Hepatocyte (in vitro differentiated cells): ENCODE measurements around the gene APOBEC3F. TPM values are rescaled to one million over a fixed set of nuclear protein-coding genes. Genes with fewer than 3 reads are reported as not detected.

Experiments
- DNase-seq: peaks from one replicate; pipeline ENCODE4 v3.0.0-alpha.2; 2016; ENCODE audit warnings: low spot score
- H2AFZ ChIP-seq: fragments of 200-600 bp; sonication (generic); 2 replicates; pipeline ENCODE4 v1.6.0; 2016; ENCODE audit warnings: antibody characterized with exemption, mild to moderate bottlenecking
- H3K27ac ChIP-seq: fragments of 200-600 bp; sonication (generic); 2 replicates; pipeline ENCODE4 v1.5.1; 2016; ENCODE audit warnings: mild to moderate bottlenecking
- H3K27me3 ChIP-seq: fragments of 200-600 bp; sonication (generic); 2 replicates; pipeline ENCODE4 v1.6.1; 2016
- H3K36me3 ChIP-seq: fragments of 200-600 bp; sonication (generic); replicated peaks from 2 replicates; pipeline ENCODE4 v1.5.1; 2016; ENCODE audit warnings: low read depth; ENCODE audit not compliant: insufficient read depth
- H3K4me1 ChIP-seq: fragments of 200-600 bp; sonication (generic); 2 replicates; pipeline ENCODE4 v1.5.1; 2016; ENCODE audit warnings: mild to moderate bottlenecking, moderate library complexity; ENCODE audit not compliant: insufficient read depth
- H3K4me2 ChIP-seq: fragments of 200-600 bp; sonication (generic); 2 replicates; pipeline ENCODE4 v1.6.0; 2016
- H3K4me3 ChIP-seq: fragments of 200-600 bp; sonication (generic); 2 replicates; pipeline ENCODE4 v1.5.1; 2016; ENCODE audit warnings: mild to moderate bottlenecking
- H3K79me2 ChIP-seq: fragments of 200-600 bp; sonication (generic); 2 replicates; pipeline ENCODE4 v1.6.0; 2017; ENCODE audit warnings: mild to moderate bottlenecking
- H3K9me2 ChIP-seq: fragments of 200-600 bp; sonication (generic); replicated peaks from 2 replicates; pipeline ENCODE4 v1.6.0; 2017; ENCODE audit warnings: mild to moderate bottlenecking; ENCODE audit not compliant: insufficient read depth
- H3K9me3 ChIP-seq: fragments of 200-600 bp; sonication (generic); 2 replicates; pipeline ENCODE4 v1.5.1; 2016; ENCODE audit warnings: low read depth, mild to moderate bottlenecking
- H4K20me1 ChIP-seq: fragments of 200-600 bp; sonication (generic); 2 replicates; pipeline ENCODE4 v1.6.0; 2016; ENCODE audit warnings: mild to moderate bottlenecking; ENCODE audit not compliant: insufficient read depth, poor library complexity, severe bottlenecking
- CTCF ChIP-seq: fragments of 200-600 bp; sonication (generic); IDR thresholded peaks from 2 replicates; pipeline ENCODE4 v1.5.1; 2016; ENCODE audit warnings: antibody characterized with exemption, mild to moderate bottlenecking; ENCODE audit not compliant: poor library complexity
- EZH2 ChIP-seq: fragments of 200-600 bp; sonication (generic); IDR thresholded peaks from 2 replicates; pipeline ENCODE4 v1.6.1; 2016; ENCODE audit warnings: antibody characterized with exemption, mild to moderate bottlenecking, borderline replicate concordance
- EZH2phosphoT487 ChIP-seq: fragments of 200-600 bp; sonication (generic); IDR thresholded peaks from one replicate; pipeline ENCODE4 v1.6.1; 2018; ENCODE audit warnings: antibody characterized with exemption, mild to moderate bottlenecking, low read depth, moderate library complexity; ENCODE audit not compliant: unreplicated experiment, severe bottlenecking
- WGBS: methylation state at CpG from one replicate; pipeline ENCODE4 v1.1.6; 2016; ENCODE audit warnings: low lambda C conversion rate; ENCODE audit errors: missing lambda C conversion rate; 5-methylcytosine and 5-hydroxymethylcytosine counted together
- polyA plus RNA-seq: library from polyadenylated mRNA; unstranded; fragments of >200 nt; fragmentation: Nextera tagmentation; extraction: Ambion mirVana; gene quantifications from 2 replicates; pipeline ENCODE4 v1.2.1, GENCODE V29; 2016
- total RNA-seq: library from RNA; depleted of rRNA; stranded (reverse); fragments of >200 nt; gene quantifications from 2 replicates; pipeline ENCODE4 v1.2.3, GENCODE V29; 2014

Gene APOBEC3F
- total and polyA plus RNA-seq, 2 experiments from 2014 or later: 1.2 to 8.8 TPM

GRCh38 chr22:39081016-39081415 lies 40.4 kb downstream of the APOBEC3F start:
- no peak overlapping the region for H3K27ac ChIP-seq
- no peak for DNase-seq
- TF ChIP-seq EZH2: no peak
- no peak for TF ChIP-seq EZH2phosphoT487
- no peak for TF ChIP-seq CTCF
- no peaks in the 10 kb centered on the region for H3K36me3 ChIP-seq
- no peak overlapping the region for H3K4me2 ChIP-seq
- H3K4me3 ChIP-seq: no peak overlapping the region
- H3K9me3 ChIP-seq: no peaks in the 10 kb centered on the region
- H3K79me2 ChIP-seq: no peaks in the 10 kb centered on the region
- no peaks in the 10 kb centered on the region for H3K27me3 ChIP-seq
- 97% methylated on average over 12 of the region's 12 CpGs for WGBS
- H3K4me1 ChIP-seq: no peaks in the 10 kb centered on the region
- H4K20me1 ChIP-seq: no peaks in the 10 kb centered on the region
- H2AFZ ChIP-seq: no peak overlapping the region
- no peaks in the 10 kb centered on the region for H3K9me2 ChIP-seq

- Histone ChIP-seq H3K9me2 (no peaks in the 10 kb centered on the region), H3K4me1 (no peaks in the 10 kb centered on the region), H3K27ac (no peak overlapping the region), H3K79me2 (no peaks in the 10 kb centered on the region), H4K20me1 (no peaks in the 10 kb centered on the region), H3K4me2 (no peak overlapping the region), H3K4me3 (no peak overlapping the region), H2AFZ (no peak overlapping the region), H3K36me3 (no peaks in the 10 kb centered on the region), H3K27me3 (no peaks in the 10 kb centered on the region), H3K9me3 (no peaks in the 10 kb centered on the region)
- TF ChIP-seq EZH2phosphoT487 (no peak), EZH2 (no peak), CTCF (no peak)
- DNase-seq: no peak
- 62% methylated on average over 8 of the region's 8 CpGs for WGBS
Measured at GRCh38 chr22:39081598-39081997, 40.9 kb downstream of the APOBEC3F start.

GRCh38 chr22:39083212-39084165 lies 42.8 kb downstream of the APOBEC3F start:
- H3K9me3 ChIP-seq: no peaks in the 10 kb centered on the region
- no peaks in the 10 kb centered on the region for H3K79me2 ChIP-seq
- no peak overlapping the region for H3K4me3 ChIP-seq
- no peaks in the 10 kb centered on the region for H3K9me2 ChIP-seq
- DNase-seq: no peak
- no peaks in the 10 kb centered on the region for H3K27me3 ChIP-seq
- H4K20me1 ChIP-seq: no peaks in the 10 kb centered on the region
- no peak overlapping the region for H3K27ac ChIP-seq
- WGBS: 86% methylated on average over 12 of the region's 14 CpGs
- TF ChIP-seq EZH2phosphoT487 (no peak), CTCF (no peak), EZH2 (no peak)
- no peaks in the 10 kb centered on the region for H3K36me3 ChIP-seq
- H2AFZ ChIP-seq: no peak overlapping the region
- H3K4me2 ChIP-seq: no peak overlapping the region
- no peaks in the 10 kb centered on the region for H3K4me1 ChIP-seq
